Endothelial cell (in vitro differentiated cells): ENCODE results near the gene CD96. TPM values are rescaled to one million over a fixed set of nuclear protein-coding genes. Genes with fewer than 3 reads are reported as not detected.
"Not testable (repeated sequence)": the region's sequence is repeated elsewhere in the genome, so short reads cannot be mapped to it uniquely, and the experiment has no call there.

Source experiments
- DNase-seq: peaks from one replicate; pipeline ENCODE4 v3.0.0; 2021; ENCODE audit warnings: low spot score
- H3K27ac Mint-ChIP-seq: one replicate; pipeline ENCODE4 v1.8.0; 2021; ENCODE audit warnings: mixed read lengths, inconsistent platforms; ENCODE audit not compliant: unreplicated experiment
- H3K27me3 Mint-ChIP-seq: one replicate; pipeline ENCODE4 v1.8.0; 2021; ENCODE audit warnings: mild to moderate bottlenecking, moderate library complexity, mixed read lengths, inconsistent platforms; ENCODE audit not compliant: unreplicated experiment
- H3K36me3 Mint-ChIP-seq: one replicate; pipeline ENCODE4 v1.8.0; 2021; ENCODE audit warnings: mild to moderate bottlenecking, low read depth, mixed read lengths, inconsistent platforms; ENCODE audit not compliant: unreplicated experiment
- H3K4me1 Mint-ChIP-seq: one replicate; pipeline ENCODE4 v1.8.0; 2021; ENCODE audit warnings: mild to moderate bottlenecking, mixed read lengths, inconsistent platforms; ENCODE audit not compliant: unreplicated experiment
- H3K4me3 Mint-ChIP-seq: one replicate; pipeline ENCODE4 v1.8.0; 2021; ENCODE audit warnings: mild to moderate bottlenecking, mixed read lengths, inconsistent platforms; ENCODE audit not compliant: unreplicated experiment
- H3K9me3 Mint-ChIP-seq: one replicate; pipeline ENCODE4 v1.8.0; 2021; ENCODE audit warnings: mixed read lengths, inconsistent platforms; ENCODE audit not compliant: unreplicated experiment
- CTCF ChIP-seq: fragments of 200-600 bp; sonication (generic); IDR thresholded peaks from one replicate; pipeline ENCODE4 v1.5.0; 2021; ENCODE audit warnings: antibody characterized with exemption; ENCODE audit not compliant: unreplicated experiment
- total RNA-seq: library from RNA; stranded (reverse); fragmentation: NEBNext Ultra II Directional; extraction: Animal tissue kit (Norgen Biotek cat#: 25700); gene quantifications from one replicate; pipeline ENCODE4 v1.2.1, GENCODE V29; 2021; ENCODE audit not compliant: unreplicated experiment

CD96 gene
- total RNA-seq, 1 donor from 2014 or later: not detected

DNA sequence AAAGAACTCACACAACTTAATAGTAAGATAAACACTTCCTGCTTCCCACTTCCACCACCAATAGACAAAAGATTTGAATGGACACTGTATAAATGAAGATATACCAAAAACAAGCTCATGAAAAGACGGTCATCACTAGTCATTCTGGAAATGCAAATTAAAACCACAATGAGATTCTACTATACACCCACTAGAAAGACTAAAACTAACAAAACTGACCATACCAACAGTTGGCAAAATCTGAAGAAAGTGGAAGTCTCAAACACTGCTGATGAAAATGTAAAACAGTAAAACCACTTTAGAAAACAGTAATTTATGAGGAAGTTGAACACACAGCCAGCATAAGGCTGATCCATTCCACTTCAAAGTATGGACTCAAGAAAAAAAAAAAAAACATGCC is 35.6 kb upstream of the CD96 start:
- no peaks in the 10 kb centered on the region for H3K27me3 Mint-ChIP-seq
- H3K9me3 Mint-ChIP-seq: no peaks in the 10 kb centered on the region
- DNase-seq: no peak
- H3K27ac Mint-ChIP-seq: no peak overlapping the region
- peaks cover 16% of the 10 kb centered on the region for H3K4me1 Mint-ChIP-seq
- no peak overlapping the region for H3K4me3 Mint-ChIP-seq
- no peaks in the 10 kb centered on the region for H3K36me3 Mint-ChIP-seq
- TF ChIP-seq CTCF: no peak

DNA sequence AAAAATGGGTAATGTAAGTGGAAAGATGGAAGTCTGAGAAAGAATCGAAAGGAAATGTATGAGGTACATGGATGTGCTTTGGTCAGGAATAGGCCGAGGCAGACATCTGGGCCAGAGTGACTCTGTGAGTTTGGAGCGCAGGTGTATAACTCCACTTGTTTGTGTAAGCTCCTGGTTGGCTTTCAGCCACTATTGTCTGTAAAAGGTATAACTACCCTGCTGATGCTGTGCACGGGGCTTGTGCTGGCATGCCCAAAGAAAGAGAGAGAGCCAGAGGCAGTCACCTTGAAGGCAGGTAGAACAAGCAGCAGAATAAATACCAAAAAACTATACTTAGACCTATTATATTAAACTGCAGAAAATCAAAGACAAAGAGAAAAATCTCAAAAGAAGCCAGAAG is 32.7 kb upstream of the CD96 start:
- TF ChIP-seq CTCF: no peak
- H3K36me3 Mint-ChIP-seq: no peaks in the 10 kb centered on the region
- H3K4me3 Mint-ChIP-seq: no peak overlapping the region
- peaks cover 16% of the 10 kb centered on the region for H3K4me1 Mint-ChIP-seq
- no peaks in the 10 kb centered on the region for H3K9me3 Mint-ChIP-seq
- no peak for DNase-seq
- H3K27me3 Mint-ChIP-seq: no peaks in the 10 kb centered on the region
- no peak overlapping the region for H3K27ac Mint-ChIP-seq

DNA sequence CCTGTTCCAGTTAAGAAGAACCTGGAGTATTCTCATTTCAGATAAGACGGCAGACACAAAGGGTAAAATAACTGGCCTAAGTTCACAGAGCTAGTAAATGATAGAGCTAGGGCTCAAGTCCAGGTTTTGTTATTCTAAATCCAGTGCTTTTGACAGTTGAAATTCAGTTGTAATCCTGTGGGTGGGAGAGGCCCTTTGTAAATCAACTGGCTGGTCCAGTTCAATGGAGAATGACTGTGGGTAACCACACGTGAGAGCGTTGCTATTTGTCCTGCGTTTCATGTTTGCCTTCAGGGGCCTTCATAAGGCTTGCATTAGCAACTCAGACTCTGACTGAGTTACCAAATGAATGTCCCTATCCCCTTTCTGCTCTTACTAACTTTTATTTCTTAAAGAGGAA is 24.2 kb upstream of the CD96 start:
- H3K4me1 Mint-ChIP-seq: no peaks in the 10 kb centered on the region
- H3K4me3 Mint-ChIP-seq: no peak overlapping the region
- no peak for TF ChIP-seq CTCF
- no peak overlapping the region for H3K27ac Mint-ChIP-seq
- H3K27me3 Mint-ChIP-seq: peaks cover 3% of the 10 kb centered on the region
- H3K36me3 Mint-ChIP-seq: no peaks in the 10 kb centered on the region
- H3K9me3 Mint-ChIP-seq: no peaks in the 10 kb centered on the region
- DNase-seq: no peak

GRCh38 chr3:111519178-111519855 is 22.7 kb upstream of the CD96 start:
- Mint-ChIP-seq H3K27me3 (peaks cover 3% of the 10 kb centered on the region), H3K36me3 (no peaks in the 10 kb centered on the region), H3K4me1 (no peaks in the 10 kb centered on the region), H3K27ac (no peak overlapping the region), H3K4me3 (no peak overlapping the region), H3K9me3 (no peaks in the 10 kb centered on the region)
- no peak for DNase-seq
- no peak for TF ChIP-seq CTCF

GRCh38 chr3:111521891-111522290 is 20.1 kb upstream of the CD96 start:
- no peaks in the 10 kb centered on the region for H3K36me3 Mint-ChIP-seq
- TF ChIP-seq CTCF: no peak
- no peaks in the 10 kb centered on the region for H3K4me1 Mint-ChIP-seq
- peaks cover 3% of the 10 kb centered on the region for H3K27me3 Mint-ChIP-seq
- no peak overlapping the region for H3K4me3 Mint-ChIP-seq
- no peak overlapping the region for H3K27ac Mint-ChIP-seq
- peaks cover 3% of the 10 kb centered on the region for H3K9me3 Mint-ChIP-seq
- DNase-seq: no peak

DNA sequence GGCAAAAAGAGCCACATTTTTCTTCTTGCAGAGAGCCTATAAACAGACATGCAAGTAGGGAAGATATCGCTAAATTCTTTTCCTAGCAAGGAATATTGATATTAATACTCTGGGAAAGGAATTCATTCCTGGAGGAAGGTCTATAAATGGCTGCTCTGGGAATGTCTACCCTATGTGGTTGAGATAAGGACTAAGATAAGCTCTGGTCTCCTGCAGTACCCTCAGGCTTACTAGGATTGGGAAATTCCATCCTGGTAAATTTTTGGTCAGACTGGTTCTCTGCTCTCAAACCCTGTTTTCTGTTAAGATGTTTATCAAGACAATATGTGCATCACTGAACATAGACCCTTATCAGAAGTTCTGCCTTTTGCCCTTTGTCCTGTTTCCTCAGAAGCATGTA is 17.5 kb upstream of the CD96 start:
- H3K4me3 Mint-ChIP-seq, H3K27me3 Mint-ChIP-seq, H3K36me3 Mint-ChIP-seq, DNase-seq, H3K4me1 Mint-ChIP-seq, H3K9me3 Mint-ChIP-seq, H3K27ac Mint-ChIP-seq: not testable (repeated sequence)
